ENCODE results near the gene DEDD2.

DNA sequence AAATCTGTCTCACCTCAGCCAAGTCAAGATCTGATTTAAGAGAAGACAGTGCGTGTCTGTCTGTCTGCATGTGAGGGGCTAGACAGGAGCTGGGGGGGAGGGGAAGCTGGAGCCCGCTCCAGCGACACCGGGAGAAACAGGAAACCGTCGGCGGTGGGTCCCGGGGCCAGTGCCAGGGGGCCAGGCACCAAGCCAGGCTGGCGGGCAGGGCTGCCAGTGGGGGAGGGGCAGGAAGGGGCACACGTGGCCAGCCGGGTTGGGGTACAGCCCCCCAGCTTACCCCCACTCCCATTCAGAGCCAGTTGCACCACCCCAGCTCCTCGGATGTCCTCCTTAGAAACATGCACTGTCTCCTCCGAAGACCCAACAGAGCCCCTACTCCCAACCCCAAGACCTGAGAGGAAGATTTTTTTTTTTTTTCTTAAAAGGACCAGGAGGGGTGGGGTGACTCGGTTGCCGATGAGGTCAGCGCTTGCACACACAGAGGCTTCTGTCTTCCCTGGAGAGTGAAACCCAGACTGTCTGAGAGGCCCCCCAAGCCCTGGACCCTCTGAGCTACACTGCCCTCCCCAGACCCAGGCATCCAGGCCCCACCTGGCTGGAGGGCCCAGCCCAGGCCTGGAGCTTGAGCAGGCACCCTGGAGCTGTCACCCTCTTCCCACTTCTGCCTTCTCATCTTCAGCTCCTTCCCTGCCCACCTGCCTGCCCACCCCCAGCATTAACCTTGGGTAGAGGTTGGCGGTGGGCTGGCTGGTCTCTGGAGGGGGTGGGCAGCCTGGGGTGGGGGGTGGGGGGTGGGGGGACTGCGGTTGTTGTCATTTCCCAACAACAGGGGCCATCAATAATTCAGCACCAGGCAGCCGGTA lies 33.4 kb upstream of the DEDD2 start:
- TF ChIP-seq CTCF (conservative IDR thresholded peaks at IDR 0.05; ENCODE audit: low read length): no peak
- TF ChIP-seq EZH2phosphoT487 (IDR thresholded peaks at IDR 0.05; ENCODE audit: borderline replicate concordance): no peak

Measured in Loucy (cell line).